Hepatocyte (in vitro differentiated cells): ENCODE measurements around the gene MBP. TPM values are rescaled to one million over a fixed set of nuclear protein-coding genes. Genes with fewer than 3 reads are reported as not detected.
"Not testable (repeated sequence)": the region's sequence is repeated elsewhere in the genome, so short reads cannot be mapped to it uniquely, and the experiment has no call there.

Experiments
- DNase-seq: peaks from one replicate; pipeline ENCODE4 v3.0.0-alpha.2; 2016; ENCODE audit warnings: low spot score
- H2AFZ ChIP-seq: fragments of 200-600 bp; sonication (generic); 2 replicates; pipeline ENCODE4 v1.6.0; 2016; ENCODE audit warnings: antibody characterized with exemption, mild to moderate bottlenecking
- H3K27ac ChIP-seq: fragments of 200-600 bp; sonication (generic); 2 replicates; pipeline ENCODE4 v1.5.1; 2016; ENCODE audit warnings: mild to moderate bottlenecking
- H3K27me3 ChIP-seq: fragments of 200-600 bp; sonication (generic); 2 replicates; pipeline ENCODE4 v1.6.1; 2016
- H3K36me3 ChIP-seq: fragments of 200-600 bp; sonication (generic); replicated peaks from 2 replicates; pipeline ENCODE4 v1.5.1; 2016; ENCODE audit warnings: low read depth; ENCODE audit not compliant: insufficient read depth
- H3K4me1 ChIP-seq: fragments of 200-600 bp; sonication (generic); 2 replicates; pipeline ENCODE4 v1.5.1; 2016; ENCODE audit warnings: mild to moderate bottlenecking, moderate library complexity; ENCODE audit not compliant: insufficient read depth
- H3K4me2 ChIP-seq: fragments of 200-600 bp; sonication (generic); 2 replicates; pipeline ENCODE4 v1.6.0; 2016
- H3K4me3 ChIP-seq: fragments of 200-600 bp; sonication (generic); 2 replicates; pipeline ENCODE4 v1.5.1; 2016; ENCODE audit warnings: mild to moderate bottlenecking
- H3K79me2 ChIP-seq: fragments of 200-600 bp; sonication (generic); 2 replicates; pipeline ENCODE4 v1.6.0; 2017; ENCODE audit warnings: mild to moderate bottlenecking
- H3K9me2 ChIP-seq: fragments of 200-600 bp; sonication (generic); replicated peaks from 2 replicates; pipeline ENCODE4 v1.6.0; 2017; ENCODE audit warnings: mild to moderate bottlenecking; ENCODE audit not compliant: insufficient read depth
- H3K9me3 ChIP-seq: fragments of 200-600 bp; sonication (generic); 2 replicates; pipeline ENCODE4 v1.5.1; 2016; ENCODE audit warnings: low read depth, mild to moderate bottlenecking
- H4K20me1 ChIP-seq: fragments of 200-600 bp; sonication (generic); 2 replicates; pipeline ENCODE4 v1.6.0; 2016; ENCODE audit warnings: mild to moderate bottlenecking; ENCODE audit not compliant: insufficient read depth, poor library complexity, severe bottlenecking
- EZH2 ChIP-seq: fragments of 200-600 bp; sonication (generic); IDR thresholded peaks from 2 replicates; pipeline ENCODE4 v1.6.1; 2016; ENCODE audit warnings: antibody characterized with exemption, mild to moderate bottlenecking, borderline replicate concordance
- EZH2phosphoT487 ChIP-seq: fragments of 200-600 bp; sonication (generic); IDR thresholded peaks from one replicate; pipeline ENCODE4 v1.6.1; 2018; ENCODE audit warnings: antibody characterized with exemption, mild to moderate bottlenecking, low read depth, moderate library complexity; ENCODE audit not compliant: unreplicated experiment, severe bottlenecking
- WGBS: methylation state at CpG from one replicate; pipeline ENCODE4 v1.1.6; 2016; ENCODE audit warnings: low lambda C conversion rate; ENCODE audit errors: missing lambda C conversion rate; 5-methylcytosine and 5-hydroxymethylcytosine counted together
- polyA plus RNA-seq: library from polyadenylated mRNA; unstranded; fragments of >200 nt; fragmentation: Nextera tagmentation; extraction: Ambion mirVana; gene quantifications from 2 replicates; pipeline ENCODE4 v1.2.1, GENCODE V29; 2016
- total RNA-seq: library from RNA; depleted of rRNA; stranded (reverse); fragments of >200 nt; gene quantifications from 2 replicates; pipeline ENCODE4 v1.2.3, GENCODE V29; 2014
- TF ChIP-seq, protein P1 (sequence below): fragments of 200-600 bp; sonication (generic); IDR thresholded peaks from 2 replicates; pipeline ENCODE4 v1.5.1; 2016; ENCODE audit warnings: antibody characterized with exemption, mild to moderate bottlenecking; ENCODE audit not compliant: poor library complexity

Gene MBP
- total and polyA plus RNA-seq, 2 experiments from 2014 or later, result 21.6 to 22.1 TPM

DNA sequence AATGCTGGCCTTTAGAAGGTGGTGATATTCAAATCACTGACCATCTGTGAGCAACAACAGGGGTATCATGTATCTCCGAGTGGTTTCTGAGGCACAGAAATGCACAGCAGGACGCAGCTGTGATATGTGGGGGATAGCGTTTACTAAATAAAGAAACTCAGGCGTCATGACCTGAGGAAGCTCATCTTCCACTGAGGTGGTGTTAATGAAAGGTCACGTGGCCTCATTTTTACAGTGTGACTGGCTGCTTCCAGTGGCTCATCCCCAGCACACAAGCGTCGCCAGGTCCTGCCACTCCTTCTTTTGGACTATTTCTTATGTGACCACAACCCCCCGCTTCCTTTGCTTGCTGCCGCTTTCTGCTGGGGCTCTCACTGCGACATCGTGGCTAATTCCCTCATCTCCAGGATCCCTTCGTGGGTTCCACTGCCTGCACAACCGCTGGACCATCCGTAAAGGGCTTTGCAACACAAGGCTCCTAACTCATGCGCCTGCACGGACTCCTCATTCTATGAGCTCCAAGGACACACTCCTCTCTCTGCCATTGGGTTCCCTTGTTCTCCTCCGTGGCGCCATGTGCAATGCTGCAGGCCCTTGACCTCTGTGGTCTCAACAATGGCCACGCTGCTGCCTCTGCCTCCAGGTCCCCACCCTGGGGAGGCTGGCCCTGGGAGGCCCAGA is 109.3 kb downstream of the MBP start:
- WGBS, result 87% methylated on average over 19 of the region's 19 CpGs
- TF ChIP-seq, protein P1, sequence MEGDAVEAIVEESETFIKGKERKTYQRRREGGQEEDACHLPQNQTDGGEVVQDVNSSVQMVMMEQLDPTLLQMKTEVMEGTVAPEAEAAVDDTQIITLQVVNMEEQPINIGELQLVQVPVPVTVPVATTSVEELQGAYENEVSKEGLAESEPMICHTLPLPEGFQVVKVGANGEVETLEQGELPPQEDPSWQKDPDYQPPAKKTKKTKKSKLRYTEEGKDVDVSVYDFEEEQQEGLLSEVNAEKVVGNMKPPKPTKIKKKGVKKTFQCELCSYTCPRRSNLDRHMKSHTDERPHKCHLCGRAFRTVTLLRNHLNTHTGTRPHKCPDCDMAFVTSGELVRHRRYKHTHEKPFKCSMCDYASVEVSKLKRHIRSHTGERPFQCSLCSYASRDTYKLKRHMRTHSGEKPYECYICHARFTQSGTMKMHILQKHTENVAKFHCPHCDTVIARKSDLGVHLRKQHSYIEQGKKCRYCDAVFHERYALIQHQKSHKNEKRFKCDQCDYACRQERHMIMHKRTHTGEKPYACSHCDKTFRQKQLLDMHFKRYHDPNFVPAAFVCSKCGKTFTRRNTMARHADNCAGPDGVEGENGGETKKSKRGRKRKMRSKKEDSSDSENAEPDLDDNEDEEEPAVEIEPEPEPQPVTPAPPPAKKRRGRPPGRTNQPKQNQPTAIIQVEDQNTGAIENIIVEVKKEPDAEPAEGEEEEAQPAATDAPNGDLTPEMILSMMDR, result no peak
- TF ChIP-seq EZH2phosphoT487 (no peak), EZH2 (no peak)
- H3K36me3 ChIP-seq, result no peaks in the 10 kb centered on the region
- H3K27ac ChIP-seq, result no peak overlapping the region
- H3K4me2 ChIP-seq, result no peak overlapping the region
- no peak for DNase-seq
- no peak overlapping the region for H3K4me3 ChIP-seq
- no peaks in the 10 kb centered on the region for H3K79me2 ChIP-seq
- H4K20me1 ChIP-seq, result no peaks in the 10 kb centered on the region
- H3K9me2 ChIP-seq, result no peaks in the 10 kb centered on the region
- no peaks in the 10 kb centered on the region for H3K9me3 ChIP-seq
- no peaks in the 10 kb centered on the region for H3K4me1 ChIP-seq
- H3K27me3 ChIP-seq, result no peaks in the 10 kb centered on the region
- H2AFZ ChIP-seq, result no peak overlapping the region

GRCh38 chr18:77022556-77022955 is 110.0 kb downstream of the MBP start:
- H3K9me3 ChIP-seq, result no peaks in the 10 kb centered on the region

DNA sequence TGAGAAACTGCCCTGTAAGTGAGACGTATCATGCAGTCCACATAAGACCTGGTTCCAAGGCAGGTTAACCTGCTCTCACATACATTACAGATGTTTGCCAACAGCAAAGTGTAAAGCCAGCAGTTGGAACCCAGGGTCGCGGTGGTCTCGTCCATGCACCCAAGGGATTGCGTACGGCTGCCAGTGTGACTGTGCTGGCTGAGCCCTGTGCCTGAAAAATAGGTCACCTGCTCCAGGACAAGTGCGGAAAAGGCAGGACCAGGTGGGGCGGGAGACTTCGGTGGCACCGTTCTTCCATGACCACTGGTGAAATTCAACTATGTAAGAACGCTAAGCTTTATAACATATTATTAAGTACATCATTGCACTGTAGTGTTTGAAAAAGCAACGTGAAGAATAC is 110.5 kb downstream of the MBP start:
- Histone ChIP-seq H3K9me2 (no peaks in the 10 kb centered on the region), H3K4me1 (no peaks in the 10 kb centered on the region), H4K20me1 (no peaks in the 10 kb centered on the region), H3K9me3 (no peaks in the 10 kb centered on the region), H3K4me2 (no peak overlapping the region), H2AFZ (no peak overlapping the region), H3K27me3 (no peaks in the 10 kb centered on the region), H3K27ac (no peak overlapping the region), H3K36me3 (no peaks in the 10 kb centered on the region), H3K4me3 (no peak overlapping the region), H3K79me2 (no peaks in the 10 kb centered on the region)
- WGBS, result 95% methylated on average over 12 of the region's 12 CpGs
- no peak for DNase-seq
- TF ChIP-seq EZH2phosphoT487 (no peak), EZH2 (no peak)
- TF ChIP-seq, protein P1, result no peak

More at GRCh38 chr18:77022556-77022955, 110.0 kb downstream of the MBP start:
- Histone ChIP-seq H3K4me3 (no peak overlapping the region), H3K27ac (no peak overlapping the region), H4K20me1 (no peaks in the 10 kb centered on the region), H3K27me3 (no peaks in the 10 kb centered on the region), H3K4me2 (no peak overlapping the region), H2AFZ (no peak overlapping the region), H3K79me2 (no peaks in the 10 kb centered on the region), H3K9me2 (no peaks in the 10 kb centered on the region), H3K36me3 (no peaks in the 10 kb centered on the region), H3K4me1 (no peaks in the 10 kb centered on the region)
- DNase-seq, result no peak
- WGBS, result 91% methylated on average over 5 of the region's 5 CpGs
- TF ChIP-seq EZH2phosphoT487 (no peak), EZH2 (no peak)
- TF ChIP-seq, protein P1, result no peak

DNA sequence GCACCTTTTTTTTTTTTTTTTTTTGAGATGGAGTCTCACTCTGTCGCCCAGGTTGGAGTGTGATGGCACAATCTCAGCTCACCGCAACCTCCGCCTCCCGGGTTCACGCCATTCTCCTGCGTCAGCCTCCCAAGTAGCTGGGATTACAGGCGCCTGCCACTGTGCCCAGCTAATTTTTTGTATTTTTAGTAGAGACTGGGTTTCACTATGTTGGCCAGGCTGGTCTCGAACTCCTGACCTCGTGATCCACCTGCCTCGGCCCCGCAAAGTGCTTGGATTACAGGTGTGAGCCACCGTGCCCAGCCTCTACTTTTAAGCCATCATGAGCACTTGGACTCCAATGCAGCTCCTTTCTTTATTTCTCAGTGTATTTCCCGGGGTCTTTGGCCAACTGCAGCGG is 111.1 kb downstream of the MBP start:
- not testable (repeated sequence) for H2AFZ ChIP-seq, H3K9me3 ChIP-seq, H3K9me2 ChIP-seq, H3K36me3 ChIP-seq, H3K27me3 ChIP-seq, H3K79me2 ChIP-seq, H3K4me3 ChIP-seq, H3K27ac ChIP-seq, H4K20me1 ChIP-seq, H3K4me1 ChIP-seq, DNase-seq, H3K4me2 ChIP-seq
- 98% methylated on average over 14 of the region's 14 CpGs for WGBS
